Measurements from ENCODE around the gene ZNF442.

Gene ZNF442

GRCh38 chr19:12314553-12314952, 50.9 kb downstream of the ZNF442 start:
- no peak for TF ChIP-seq REST (IDR thresholded peaks at IDR 0.05; ENCODE audit: insufficient read depth in 1 of 2, low read depth in 2 of 2, low read length in 2 of 2)

Data from PFSK-1 (cell line).